NCI-H345 treated with DMSO at 0.1 percent for 48 hours (cell line): Measurements from ENCODE around the gene GJB3.
"Not testable (repeated sequence)": the region's sequence is repeated elsewhere in the genome, so short reads cannot be mapped to it uniquely, and the experiment has no call there.

Experiments
- DNase-seq: peaks from one replicate; lab custom pipeline; 2025; ENCODE audit not compliant: unreplicated experiment; lab: John Stamatoyannopoulos, UW

Gene GJB3

DNA sequence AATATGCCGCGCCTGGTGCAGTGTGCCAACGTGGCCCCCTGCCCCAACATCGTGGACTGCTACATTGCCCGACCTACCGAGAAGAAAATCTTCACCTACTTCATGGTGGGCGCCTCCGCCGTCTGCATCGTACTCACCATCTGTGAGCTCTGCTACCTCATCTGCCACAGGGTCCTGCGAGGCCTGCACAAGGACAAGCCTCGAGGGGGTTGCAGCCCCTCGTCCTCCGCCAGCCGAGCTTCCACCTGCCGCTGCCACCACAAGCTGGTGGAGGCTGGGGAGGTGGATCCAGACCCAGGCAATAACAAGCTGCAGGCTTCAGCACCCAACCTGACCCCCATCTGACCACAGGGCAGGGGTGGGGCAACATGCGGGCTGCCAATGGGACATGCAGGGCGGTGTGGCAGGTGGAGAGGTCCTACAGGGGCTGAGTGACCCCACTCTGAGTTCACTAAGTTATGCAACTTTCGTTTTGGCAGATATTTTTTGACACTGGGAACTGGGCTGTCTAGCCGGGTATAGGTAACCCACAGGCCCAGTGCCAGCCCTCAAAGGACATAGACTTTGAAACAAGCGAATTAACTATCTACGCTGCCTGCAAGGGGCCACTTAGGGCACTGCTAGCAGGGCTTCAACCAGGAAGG lies 4.3 kb downstream of the GJB3 start:
- no peak for DNase-seq

DNA sequence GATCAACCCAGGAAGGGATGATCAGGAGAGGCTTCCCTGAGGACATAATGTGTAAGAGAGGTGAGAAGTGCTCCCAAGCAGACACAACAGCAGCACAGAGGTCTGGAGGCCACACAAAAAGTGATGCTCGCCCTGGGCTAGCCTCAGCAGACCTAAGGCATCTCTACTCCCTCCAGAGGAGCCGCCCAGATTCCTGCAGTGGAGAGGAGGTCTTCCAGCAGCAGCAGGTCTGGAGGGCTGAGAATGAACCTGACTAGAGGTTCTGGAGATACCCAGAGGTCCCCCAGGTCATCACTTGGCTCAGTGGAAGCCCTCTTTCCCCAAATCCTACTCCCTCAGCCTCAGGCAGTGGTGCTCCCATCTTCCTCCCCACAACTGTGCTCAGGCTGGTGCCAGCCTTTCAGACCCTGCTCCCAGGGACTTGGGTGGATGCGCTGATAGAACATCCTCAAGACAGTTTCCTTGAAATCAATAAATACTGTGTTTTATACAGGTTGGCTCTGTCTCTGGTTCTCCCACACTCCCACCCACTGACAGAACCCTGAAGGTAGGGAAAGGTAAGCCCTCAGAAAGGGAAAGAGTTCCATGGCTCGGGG lies 5.0 kb downstream of the GJB3 start:
- DNase-seq = no peak

DNA sequence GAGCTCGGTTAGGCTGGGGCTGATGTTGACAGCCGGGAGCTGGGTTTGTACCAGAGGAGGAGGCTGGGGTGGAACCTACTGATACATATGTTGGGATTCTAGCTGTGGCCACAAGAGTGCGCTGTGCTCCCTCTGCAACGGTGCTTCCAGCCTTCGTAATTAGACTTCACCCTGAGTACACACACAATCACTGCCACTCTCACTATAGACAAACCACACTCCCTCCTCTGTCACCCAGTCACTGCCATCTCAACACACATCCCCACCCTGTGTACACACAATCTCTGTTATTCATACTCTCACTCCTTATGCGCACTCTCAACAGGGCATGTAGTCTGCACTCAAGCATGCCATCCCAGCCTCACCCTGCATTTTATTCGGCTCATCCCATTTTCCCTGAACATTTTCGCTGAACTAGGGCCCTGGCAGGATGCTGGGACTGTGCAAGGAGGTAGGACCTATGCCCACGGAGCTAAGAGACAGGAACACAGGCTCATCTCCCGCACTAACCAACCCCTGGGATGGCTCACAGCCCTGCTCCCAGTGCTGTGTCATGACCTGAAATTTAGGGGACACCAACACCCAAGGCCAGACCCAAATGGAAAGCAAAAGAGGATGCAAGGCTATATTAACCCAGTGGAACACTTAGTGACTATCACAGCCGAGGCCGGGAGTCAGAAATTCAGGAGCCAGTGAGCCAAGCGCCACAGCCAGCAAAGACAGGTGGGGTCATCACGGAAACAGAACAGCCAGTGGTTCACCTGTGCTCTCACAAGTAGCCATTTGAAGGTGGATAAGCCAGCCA lies 5.7 kb downstream of the GJB3 start:
- peak; percentile 57 for DNase-seq

DNA sequence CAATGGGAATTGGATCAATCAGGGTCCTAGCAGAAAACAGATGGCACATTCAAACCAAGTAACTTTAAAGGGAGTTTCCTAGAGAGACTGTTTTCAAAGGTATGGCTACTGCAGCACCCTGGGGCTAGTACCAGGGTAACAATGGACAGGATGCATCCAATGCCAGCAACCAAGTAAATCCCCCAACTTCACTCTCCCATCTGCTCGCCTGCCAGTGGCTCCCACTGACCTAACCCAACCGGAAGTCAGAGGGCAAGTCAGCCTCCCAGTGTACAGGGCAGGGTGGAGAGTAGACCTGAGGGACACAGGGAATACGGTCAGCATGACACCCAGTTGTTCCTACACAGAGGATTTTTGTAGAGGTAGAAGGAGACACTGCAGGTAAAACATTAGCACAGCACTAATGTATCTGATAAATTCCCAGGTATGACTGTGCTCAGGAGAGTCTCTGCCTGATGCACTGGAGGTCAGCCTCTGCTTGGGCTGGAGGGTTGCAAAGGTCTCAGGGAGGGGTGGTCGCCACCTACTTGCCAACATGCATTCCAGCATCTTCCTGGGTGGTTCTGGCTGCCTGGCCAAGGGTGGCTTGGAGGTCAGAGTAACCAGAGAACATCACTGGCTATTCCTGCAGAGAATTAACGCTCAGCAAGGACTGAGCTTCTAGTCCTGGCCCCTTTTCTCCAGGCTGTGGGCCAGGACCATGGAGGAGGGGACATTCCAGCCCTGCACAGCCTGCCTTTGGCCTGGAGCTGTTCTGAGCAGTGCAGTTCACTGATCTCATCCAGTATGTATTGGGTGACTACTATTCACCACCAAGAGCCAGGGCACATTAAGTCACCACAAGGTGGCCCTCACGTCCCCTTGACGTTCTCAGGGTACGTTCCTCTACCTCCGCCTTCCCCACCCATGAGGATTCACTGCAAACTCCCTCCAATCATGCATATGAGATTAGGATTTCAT lies 6.7 kb downstream of the GJB3 start:
- no peak for DNase-seq

DNA sequence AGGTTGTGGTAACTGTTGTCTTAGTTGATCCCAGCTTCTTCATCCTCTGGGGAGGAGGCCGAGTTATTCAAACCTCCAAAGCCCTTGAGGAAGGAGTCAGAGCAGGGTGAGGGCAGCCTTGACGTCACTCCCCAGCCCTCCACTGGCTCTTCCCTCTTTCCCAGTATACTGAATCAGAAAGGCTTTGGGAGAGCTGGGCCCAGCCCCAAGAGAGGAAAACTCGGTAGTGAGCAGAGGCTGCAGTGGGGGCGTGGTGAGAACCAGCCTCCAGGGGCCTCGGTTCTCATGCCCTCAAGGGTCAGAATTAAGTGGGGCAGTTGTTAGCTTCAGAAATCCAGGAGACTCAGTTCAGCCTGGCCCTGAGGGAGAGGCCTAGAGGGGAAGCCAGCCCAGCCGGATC lies 10.0 kb downstream of the GJB3 start:
- DNase-seq = no peak

DNA sequence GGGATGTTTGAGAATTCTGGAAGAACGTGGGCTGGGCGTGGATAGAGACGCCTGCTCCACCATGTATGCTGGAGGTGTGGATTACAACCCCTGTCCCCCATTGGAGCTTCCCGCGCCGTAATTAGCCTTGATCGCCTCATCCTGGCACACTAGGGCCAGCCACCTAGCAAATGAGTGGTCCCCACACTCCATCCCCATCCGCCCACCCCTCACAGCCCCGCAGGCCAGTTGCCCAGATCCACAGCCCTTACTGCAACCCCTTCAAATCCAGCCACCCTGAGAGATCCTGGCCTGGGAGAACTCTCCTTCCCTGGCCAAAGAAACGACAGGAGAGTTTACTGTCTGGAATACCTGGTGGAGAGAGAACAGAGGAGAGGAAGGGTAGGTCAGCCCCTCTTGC lies 11.4 kb downstream of the GJB3 start:
- DNase-seq = no peak

DNA sequence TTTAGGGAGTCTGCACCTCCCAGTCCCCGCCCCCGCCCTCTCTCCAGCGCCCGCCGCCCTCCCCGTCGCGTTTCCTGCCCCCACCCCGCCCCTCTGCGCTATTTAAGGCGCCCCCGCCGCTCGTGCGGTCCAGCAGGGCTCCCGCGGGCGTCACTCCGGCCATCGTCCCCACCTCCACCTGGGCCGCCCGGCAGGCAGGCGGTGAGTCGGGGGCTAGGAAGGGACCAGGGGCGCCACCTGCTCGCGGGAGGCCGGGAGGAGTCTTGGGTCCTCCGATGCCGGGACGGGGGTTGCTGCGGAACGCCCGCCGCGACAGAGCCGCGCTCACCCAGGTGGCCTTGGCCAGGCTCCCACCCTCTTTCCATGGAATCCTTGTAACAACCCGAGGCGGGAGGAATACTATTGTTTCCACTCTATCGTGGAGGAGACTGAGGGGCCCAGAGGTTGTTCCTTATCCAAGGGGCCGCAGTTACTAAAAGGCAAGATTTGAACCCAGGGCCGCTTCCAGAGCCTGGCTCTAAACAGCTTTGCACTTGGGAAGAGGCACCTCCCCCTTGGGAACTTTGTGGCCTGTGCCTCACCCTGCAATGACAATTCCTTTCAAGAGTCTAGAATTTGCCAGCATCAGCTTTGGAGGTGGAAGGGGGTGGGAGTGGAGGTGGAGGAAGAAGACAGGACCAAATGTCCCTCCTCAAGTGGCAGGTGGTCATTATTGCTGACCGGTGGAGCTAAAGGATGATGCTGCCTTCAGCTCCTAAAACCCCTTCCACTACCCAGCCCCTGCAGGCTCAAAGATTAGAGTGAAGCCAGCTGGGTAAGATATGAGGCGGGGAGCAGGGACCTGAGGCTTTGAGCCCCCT lies 12.1 kb downstream of the GJB3 start, which contains the start of gene GJA4:
GJA4 (plus strand) TSS at position 132 of the 860 bp plus-strand sequence. CDS start 1,215 bp downstream, outside the sequence.
- DNase-seq = no peak

DNA sequence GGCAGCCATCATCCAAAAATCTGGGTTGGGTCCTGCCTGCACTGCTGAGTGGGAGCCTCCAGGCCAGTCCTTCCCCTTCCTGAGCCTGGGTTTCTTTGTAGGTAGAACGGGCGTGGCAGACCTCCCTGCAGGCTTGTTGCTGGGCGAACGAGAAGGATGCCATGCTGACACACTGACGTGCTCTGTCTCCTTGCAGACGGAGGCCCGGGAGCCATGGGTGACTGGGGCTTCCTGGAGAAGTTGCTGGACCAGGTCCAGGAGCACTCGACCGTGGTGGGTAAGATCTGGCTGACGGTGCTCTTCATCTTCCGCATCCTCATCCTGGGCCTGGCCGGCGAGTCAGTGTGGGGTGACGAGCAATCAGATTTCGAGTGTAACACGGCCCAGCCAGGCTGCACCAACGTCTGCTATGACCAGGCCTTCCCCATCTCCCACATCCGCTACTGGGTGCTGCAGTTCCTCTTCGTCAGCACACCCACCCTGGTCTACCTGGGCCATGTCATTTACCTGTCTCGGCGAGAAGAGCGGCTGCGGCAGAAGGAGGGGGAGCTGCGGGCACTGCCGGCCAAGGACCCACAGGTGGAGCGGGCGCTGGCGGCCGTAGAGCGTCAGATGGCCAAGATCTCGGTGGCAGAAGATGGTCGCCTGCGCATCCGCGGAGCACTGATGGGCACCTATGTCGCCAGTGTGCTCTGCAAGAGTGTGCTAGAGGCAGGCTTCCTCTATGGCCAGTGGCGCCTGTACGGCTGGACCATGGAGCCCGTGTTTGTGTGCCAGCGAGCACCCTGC lies 13.2 kb downstream of the GJB3 start:
- DNase-seq = no peak

DNA sequence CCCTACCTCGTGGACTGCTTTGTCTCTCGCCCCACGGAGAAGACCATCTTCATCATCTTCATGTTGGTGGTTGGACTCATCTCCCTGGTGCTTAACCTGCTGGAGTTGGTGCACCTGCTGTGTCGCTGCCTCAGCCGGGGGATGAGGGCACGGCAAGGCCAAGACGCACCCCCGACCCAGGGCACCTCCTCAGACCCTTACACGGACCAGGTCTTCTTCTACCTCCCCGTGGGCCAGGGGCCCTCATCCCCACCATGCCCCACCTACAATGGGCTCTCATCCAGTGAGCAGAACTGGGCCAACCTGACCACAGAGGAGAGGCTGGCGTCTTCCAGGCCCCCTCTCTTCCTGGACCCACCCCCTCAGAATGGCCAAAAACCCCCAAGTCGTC lies 13.8 kb downstream of the GJB3 start:
- no peak for DNase-seq

DNA sequence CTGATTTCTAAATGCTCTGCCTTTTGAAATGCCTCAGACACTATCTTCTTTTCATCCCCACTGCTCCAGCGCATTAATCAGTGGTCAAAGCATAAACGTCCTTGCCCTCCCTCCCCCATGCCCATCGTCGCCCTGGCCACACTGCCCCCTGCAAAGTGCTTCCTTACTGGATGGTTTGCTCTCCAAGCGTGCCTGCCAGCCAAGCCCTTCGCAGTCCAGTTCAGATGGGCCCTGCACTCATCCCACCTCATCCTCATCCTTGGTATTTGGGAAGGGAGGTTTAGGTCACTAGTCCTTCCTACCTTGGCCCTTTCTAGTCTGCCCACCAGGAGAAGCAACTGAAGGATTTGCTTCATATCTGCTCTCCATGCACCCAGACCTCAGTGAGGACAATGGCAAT lies 14.9 kb downstream of the GJB3 start:
- DNase-seq = no peak

DNA sequence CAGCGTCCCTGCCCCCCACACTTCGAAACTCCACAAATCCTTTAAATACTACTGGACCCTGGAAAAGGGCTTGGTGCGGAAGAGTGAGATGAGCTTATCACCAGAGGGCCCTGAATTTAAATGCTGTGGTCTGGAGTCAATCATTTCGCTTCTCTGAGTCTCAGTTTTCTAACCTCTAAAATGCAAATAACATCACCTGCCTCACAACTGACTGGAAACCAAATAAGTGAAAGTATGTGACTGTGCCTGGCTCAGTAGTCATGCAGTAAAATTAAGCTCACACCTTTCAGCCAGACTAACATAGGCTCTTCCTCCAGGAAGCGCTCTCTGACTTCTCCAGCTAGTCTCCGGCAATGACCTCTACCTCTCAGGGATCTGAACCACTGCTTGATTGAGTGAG lies 16.0 kb downstream of the GJB3 start:
- no peak for DNase-seq

DNA sequence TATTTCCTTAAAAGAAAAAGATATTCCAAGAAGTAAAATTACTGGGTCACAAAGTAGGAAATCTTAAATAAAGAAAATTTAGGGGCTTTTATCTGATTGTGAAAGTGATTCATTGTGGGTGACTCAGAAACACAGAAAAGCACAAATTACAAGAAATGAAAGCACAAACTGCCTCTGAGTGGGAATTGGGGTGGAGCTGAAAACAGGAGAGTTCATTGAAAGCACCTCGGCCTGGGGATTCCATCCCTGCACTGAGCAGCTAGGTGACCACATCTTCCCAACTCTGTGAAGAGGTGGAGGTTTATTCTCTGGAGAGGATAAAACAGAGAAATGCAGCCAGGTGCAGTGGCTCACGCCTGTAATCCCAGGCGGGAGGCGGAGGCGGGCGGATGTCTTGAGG lies 19.2 kb downstream of the GJB3 start:
- DNase-seq = no peak

DNA sequence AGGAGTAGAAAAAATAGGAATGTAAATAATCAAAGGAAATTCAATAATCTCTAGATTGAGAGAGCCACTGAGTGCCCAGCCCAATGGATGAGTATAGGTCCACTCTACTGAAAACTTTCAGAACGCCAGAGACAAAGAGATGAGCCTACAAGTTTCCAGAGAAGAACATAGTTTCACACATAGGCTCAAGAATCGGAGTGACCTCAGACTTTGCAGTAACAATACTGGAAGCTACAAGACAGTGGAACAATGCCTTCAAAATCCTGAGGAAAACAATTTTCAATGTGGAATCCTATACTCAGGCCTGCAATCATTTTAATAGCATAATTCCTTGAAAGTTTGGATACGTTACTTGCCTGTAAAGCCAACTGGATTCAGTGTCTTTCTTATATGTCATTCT lies 22.8 kb downstream of the GJB3 start:
- DNase-seq = no peak

DNA sequence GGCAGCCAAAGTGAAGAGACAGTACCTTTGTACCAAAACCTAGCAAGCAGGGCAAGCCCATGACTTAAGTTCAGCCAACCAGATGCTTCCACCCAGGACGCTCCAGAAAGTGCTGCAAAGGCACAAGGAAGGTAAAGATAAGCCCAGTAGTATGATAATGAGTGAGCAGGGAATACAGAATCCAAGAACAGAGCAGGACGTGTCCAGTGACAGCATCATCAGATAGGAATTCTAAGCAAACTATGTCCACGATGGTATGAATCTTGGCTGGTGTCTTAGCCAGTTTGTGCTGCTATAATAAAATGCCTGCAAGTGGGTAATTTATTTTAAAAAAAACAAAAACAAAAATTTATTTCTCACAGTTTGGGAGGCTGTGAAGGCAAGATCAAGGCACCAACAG lies 25.4 kb downstream of the GJB3 start:
- DNase-seq = no peak

DNA sequence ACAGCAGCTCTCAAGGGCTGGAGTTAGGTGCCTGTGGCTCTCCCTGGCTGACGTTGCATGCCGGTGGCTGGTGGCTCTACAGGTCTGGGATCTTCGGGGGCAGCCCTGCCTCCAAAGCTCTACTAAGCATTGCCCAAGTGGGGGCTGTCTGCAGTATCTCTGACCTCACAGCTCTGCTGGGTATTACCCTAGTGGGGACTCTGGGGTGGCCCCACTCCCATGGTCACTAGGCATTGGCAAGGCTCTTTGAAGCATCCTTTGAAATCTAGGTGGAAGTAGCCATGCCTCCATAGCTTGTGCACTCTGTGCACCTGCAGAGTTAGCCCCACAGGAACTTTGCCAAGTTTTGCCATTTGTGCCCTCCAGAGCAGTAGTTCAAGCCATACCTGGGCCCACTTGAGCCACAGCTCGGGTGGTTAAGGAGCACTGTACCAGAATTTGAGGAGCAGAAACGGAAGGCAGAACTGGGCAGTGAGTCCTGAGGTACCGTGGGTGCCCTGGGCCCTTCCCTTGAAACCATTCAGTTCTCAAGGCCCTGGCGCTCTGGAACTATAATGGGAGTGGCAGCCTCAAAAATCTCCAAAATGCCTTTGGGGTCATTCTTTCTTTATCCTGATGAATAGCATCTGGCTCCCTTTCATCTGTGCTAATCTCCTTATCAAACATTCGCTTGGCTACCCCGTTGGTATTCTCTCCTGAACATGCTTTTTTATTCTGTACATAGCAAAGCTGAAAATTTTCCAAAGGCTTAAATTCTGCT lies 27.2 kb downstream of the GJB3 start:
- DNase-seq = no peak

DNA sequence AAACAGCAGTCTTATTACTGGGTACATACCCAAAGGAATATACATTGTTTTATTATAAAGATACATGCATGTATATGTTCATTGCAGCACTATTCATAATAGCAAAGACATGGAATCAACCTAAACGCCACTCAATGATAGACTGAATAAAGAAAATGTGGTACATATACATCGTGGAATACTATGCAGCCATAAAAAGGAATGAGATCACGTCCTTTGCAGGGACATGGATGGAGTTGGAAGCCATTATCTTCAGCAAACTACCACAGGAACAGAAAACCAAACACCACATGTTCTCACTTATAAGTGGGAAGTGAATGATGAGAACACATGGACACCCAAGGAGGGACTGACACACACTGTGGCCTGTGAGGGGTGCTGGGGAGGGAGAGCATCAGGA lies 29.8 kb downstream of the GJB3 start:
- not testable (repeated sequence) for DNase-seq

DNA sequence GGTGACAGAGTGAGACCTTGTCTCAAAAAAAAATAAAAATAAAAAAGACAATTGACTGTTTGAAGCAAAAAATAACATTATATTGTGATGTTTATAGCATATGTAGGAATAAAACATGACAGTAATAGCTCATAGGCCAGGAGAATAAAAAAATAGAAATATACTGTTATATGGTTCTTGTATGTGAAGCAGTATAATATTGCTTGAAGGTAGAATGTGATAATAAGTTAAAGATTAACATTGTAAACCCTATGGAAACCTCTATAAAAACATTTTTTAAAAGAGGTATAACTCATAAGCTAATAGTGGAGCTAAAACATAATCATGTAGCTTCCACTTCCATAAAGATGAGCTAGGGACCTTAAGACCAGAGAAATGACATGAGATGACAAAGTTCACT lies 35.3 kb downstream of the GJB3 start:
- DNase-seq = no peak

DNA sequence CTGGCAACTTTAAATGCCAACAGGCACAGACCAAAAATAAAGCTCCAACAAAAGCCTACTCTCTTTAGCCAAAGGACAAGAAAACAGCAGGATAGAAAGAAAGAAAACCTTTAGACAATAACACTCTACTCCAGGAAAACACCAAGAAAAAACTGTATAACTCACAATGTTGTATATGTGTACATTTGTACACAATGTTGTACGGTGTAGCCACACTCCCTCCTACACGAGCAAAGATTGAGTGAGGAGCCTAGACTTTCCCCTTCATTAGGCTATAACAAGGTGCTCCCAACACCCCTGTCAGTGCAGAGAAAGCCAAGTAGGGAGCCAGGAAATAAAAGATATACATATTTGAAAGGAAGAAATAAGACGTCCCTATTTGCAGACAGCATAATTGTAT lies 35.8 kb downstream of the GJB3 start:
- no peak for DNase-seq

DNA sequence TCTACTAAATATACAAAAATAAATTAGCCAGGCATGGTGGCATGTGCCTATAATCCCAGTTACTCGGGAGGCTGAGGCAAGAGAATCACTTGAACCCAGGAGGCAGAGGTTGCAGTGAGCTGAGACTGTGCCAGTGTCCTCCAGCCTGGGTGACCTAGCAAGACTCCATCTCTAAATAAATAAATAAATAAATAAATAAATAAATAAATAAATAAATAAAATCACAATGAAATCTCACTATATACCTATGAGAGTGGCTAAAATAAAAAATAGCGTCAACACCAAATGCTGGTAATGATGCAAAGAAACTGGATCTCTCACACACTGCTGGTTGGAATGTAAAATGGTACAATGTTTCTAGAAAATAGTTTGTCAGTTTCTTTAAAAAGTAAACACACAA lies 37.8 kb downstream of the GJB3 start:
- DNase-seq = not testable (repeated sequence)
